ENCODE data around the gene POP4.

POP4 gene

GRCh38 chr19:29576046-29576606 lies 30.0 kb upstream of the POP4 start:
- Histone ChIP-seq H3K4me1 (ENCODE audit: control insufficient read depth, insufficient read depth, low read length) (peaks cover 25% of the 10 kb centered on the region), H3K27ac (ENCODE audit: extremely low read depth, low read depth, low read length) (no peak overlapping the region), H3K36me3 (ENCODE audit: control insufficient read depth in 2 of 2, insufficient read depth in 1 of 2, low read length in 2 of 2) (no peaks in the 10 kb centered on the region; a peak in 1 of 3 replicates), H3K4me3 (ENCODE audit: low read depth, low read length) (no peak overlapping the region), H3K9me3 (ENCODE audit: control insufficient read depth, insufficient read depth, low read depth, low read length) (no peaks in the 10 kb centered on the region; the same call in 1 of the 2 replicates)
- ChIA-PET POLR2A (interaction anchor here (1.5 to 1.6 kb wide), 2 partner anchors 30 kb away, joined by 5 to 6 read pairs; partner anchors contain the start of gene POP4), CTCF (interaction anchor here (0.7 to 2.2 kb wide), 8 partner anchors 11 to 552 kb away, joined by 3 to 10 read pairs (median 5); no protein-coding TSS in a partner anchor)
- TF ChIP-seq ZBTB17 (tag by site-specific recombination; IDR thresholded peaks at IDR 0.05) (peak; percentile 27; the same call in 1 of the 2 replicates), ZNF335 (tag by site-specific recombination; conservative IDR thresholded peaks at IDR 0.05) (no peak), ZNF354C (tag by site-specific recombination; IDR thresholded peaks at IDR 0.05; ENCODE audit: borderline replicate concordance, low read depth) (no peak), EGR2 (tag by site-specific recombination; IDR thresholded peaks at IDR 0.05; ENCODE audit: low read depth) (0 out of 2 replicates have a peak, but pooled peaks have one; percentile 8), PRDM1 (tag by site-specific recombination; IDR thresholded peaks at IDR 0.05) (peak; percentile 29; the same call in 1 of the 2 replicates)
- TF ChIP-seq, protein P1, sequence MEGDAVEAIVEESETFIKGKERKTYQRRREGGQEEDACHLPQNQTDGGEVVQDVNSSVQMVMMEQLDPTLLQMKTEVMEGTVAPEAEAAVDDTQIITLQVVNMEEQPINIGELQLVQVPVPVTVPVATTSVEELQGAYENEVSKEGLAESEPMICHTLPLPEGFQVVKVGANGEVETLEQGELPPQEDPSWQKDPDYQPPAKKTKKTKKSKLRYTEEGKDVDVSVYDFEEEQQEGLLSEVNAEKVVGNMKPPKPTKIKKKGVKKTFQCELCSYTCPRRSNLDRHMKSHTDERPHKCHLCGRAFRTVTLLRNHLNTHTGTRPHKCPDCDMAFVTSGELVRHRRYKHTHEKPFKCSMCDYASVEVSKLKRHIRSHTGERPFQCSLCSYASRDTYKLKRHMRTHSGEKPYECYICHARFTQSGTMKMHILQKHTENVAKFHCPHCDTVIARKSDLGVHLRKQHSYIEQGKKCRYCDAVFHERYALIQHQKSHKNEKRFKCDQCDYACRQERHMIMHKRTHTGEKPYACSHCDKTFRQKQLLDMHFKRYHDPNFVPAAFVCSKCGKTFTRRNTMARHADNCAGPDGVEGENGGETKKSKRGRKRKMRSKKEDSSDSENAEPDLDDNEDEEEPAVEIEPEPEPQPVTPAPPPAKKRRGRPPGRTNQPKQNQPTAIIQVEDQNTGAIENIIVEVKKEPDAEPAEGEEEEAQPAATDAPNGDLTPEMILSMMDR (tag by site-specific recombination; IDR thresholded peaks at IDR 0.05), result peak; percentile 25; the same call in 1 of the 2 replicates

DNA sequence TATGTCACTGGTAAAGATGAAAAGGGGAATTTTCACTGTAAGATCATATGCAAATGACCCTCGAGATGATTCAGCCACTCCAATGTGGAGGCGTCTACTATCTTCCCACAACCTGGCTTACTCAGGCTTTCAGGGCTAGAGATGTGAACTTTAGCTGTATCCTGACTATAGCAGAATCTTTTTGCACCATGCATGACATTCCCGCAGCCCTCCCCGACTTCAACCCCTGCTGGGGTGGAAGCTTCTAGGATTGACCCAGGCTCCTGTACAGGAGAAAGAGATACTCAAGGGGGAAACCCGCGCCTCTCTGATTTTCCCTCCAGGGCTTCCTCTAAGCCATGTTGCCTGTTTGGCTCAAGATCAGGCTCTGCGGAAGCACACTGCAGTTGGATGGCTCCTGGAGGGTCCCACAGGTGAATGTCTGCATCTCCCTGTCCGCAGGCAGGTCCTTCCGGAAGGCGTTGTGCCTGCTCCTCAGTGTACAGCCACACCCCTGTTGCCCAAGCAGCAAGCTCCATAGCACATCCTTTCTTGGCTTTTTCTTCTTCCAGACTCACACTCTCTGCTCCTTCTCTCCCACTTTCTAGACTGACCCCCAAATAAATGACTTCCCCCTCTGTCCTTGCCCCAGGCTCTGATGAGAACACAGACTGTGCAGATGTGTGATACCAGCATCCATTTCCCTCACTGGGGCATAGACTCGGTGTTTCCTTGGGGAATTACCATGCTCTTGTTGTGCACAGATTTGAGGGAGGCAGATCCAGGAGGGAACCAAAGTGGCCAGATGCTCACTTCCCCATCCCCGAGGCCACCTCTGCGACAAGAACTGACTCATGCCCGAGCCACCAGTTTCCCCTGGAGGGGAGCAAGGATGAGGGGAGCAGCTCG lies 29.1 kb upstream of the POP4 start:
- peaks cover 25% of the 10 kb centered on the region for H3K4me1 ChIP-seq (ENCODE audit: control insufficient read depth, insufficient read depth, low read length)
- H3K27ac ChIP-seq (ENCODE audit: extremely low read depth, low read depth, low read length), result no peak overlapping the region
- POLR2A ChIA-PET, result interaction anchor here (1.5 kb wide), 1 partner anchor 29 kb away, joined by 5 read pairs; the partner anchor contains the start of gene POP4
- H3K4me3 ChIP-seq (ENCODE audit: low read depth, low read length), result no peak overlapping the region
- H3K36me3 ChIP-seq (ENCODE audit: control insufficient read depth in 2 of 2, insufficient read depth in 1 of 2, low read length in 2 of 2), result no peaks in the 10 kb centered on the region; a peak in 1 of 3 replicates
- CTCF ChIA-PET, result interaction anchor here (0.7 to 2.2 kb wide), 5 partner anchors 20 to 553 kb away, joined by 3 to 10 read pairs (median 6); no protein-coding TSS in a partner anchor
- no peaks in the 10 kb centered on the region for H3K9me3 ChIP-seq (ENCODE audit: control insufficient read depth, insufficient read depth, low read depth, low read length)
- TF ChIP-seq, protein P2, sequence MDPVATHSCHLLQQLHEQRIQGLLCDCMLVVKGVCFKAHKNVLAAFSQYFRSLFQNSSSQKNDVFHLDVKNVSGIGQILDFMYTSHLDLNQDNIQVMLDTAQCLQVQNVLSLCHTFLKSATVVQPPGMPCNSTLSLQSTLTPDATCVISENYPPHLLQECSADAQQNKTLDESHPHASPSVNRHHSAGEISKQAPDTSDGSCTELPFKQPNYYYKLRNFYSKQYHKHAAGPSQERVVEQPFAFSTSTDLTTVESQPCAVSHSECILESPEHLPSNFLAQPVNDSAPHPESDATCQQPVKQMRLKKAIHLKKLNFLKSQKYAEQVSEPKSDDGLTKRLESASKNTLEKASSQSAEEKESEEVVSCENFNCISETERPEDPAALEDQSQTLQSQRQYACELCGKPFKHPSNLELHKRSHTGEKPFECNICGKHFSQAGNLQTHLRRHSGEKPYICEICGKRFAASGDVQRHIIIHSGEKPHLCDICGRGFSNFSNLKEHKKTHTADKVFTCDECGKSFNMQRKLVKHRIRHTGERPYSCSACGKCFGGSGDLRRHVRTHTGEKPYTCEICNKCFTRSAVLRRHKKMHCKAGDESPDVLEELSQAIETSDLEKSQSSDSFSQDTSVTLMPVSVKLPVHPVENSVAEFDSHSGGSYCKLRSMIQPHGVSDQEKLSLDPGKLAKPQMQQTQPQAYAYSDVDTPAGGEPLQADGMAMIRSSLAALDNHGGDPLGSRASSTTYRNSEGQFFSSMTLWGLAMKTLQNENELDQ (tag by site-specific recombination; IDR thresholded peaks at IDR 0.05; ENCODE audit: low read depth), result no peak
- TF ChIP-seq ZSCAN16 (tag by site-specific recombination; IDR thresholded peaks at IDR 0.05) (no peak), ZNF530 (tag by site-specific recombination; IDR thresholded peaks at IDR 0.05; ENCODE audit: low read depth) (no peak), ZNF791 (tag by site-specific recombination; IDR thresholded peaks at IDR 0.05) (no peak), ZNF146 (tag by site-specific recombination; IDR thresholded peaks at IDR 0.05) (no peak), EGR2 (tag by site-specific recombination; IDR thresholded peaks at IDR 0.05; ENCODE audit: low read depth) (peak; percentile 67; the same call in 1 of the 2 replicates), ZFHX2 (tag by site-specific recombination; conservative IDR thresholded peaks at IDR 0.05) (peak; percentile 84), ZNF202 (tag by site-specific recombination; IDR thresholded peaks at IDR 0.05; ENCODE audit: borderline replicate concordance) (no peak), ZNF184 (tag by site-specific recombination; IDR thresholded peaks at IDR 0.05) (no peak), ZBTB17 (tag by site-specific recombination; IDR thresholded peaks at IDR 0.05) (peak; percentile 61; the same call in 1 of the 2 replicates), ZNF768 (tag by site-specific recombination; IDR thresholded peaks at IDR 0.05) (no peak), KLF9 (tag by site-specific recombination; IDR thresholded peaks at IDR 0.05; ENCODE audit: low read depth) (0 out of 2 replicates have a peak, but pooled peaks have one; percentile 14)
- TF ChIP-seq, protein P3, sequence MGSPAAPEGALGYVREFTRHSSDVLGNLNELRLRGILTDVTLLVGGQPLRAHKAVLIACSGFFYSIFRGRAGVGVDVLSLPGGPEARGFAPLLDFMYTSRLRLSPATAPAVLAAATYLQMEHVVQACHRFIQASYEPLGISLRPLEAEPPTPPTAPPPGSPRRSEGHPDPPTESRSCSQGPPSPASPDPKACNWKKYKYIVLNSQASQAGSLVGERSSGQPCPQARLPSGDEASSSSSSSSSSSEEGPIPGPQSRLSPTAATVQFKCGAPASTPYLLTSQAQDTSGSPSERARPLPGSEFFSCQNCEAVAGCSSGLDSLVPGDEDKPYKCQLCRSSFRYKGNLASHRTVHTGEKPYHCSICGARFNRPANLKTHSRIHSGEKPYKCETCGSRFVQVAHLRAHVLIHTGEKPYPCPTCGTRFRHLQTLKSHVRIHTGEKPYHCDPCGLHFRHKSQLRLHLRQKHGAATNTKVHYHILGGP (tag by site-specific recombination; IDR thresholded peaks at IDR 0.05), result no peak
- TF ChIP-seq, protein P4, sequence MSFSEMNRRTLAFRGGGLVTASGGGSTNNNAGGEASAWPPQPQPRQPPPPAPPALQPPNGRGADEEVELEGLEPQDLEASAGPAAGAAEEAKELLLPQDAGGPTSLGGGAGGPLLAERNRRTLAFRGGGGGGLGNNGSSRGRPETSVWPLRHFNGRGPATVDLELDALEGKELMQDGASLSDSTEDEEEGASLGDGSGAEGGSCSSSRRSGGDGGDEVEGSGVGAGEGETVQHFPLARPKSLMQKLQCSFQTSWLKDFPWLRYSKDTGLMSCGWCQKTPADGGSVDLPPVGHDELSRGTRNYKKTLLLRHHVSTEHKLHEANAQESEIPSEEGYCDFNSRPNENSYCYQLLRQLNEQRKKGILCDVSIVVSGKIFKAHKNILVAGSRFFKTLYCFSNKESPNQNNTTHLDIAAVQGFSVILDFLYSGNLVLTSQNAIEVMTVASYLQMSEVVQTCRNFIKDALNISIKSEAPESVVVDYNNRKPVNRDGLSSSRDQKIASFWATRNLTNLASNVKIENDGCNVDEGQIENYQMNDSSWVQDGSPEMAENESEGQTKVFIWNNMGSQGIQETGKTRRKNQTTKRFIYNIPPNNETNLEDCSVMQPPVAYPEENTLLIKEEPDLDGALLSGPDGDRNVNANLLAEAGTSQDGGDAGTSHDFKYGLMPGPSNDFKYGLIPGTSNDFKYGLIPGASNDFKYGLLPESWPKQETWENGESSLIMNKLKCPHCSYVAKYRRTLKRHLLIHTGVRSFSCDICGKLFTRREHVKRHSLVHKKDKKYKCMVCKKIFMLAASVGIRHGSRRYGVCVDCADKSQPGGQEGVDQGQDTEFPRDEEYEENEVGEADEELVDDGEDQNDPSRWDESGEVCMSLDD (tag by site-specific recombination; IDR thresholded peaks at IDR 0.05), result no peak

Data from HEK293 (cell line).